ENCODE measurements around the gene CARTPT.

GRCh38 chr5:71699751-71700150 is 19.3 kb upstream of the CARTPT start:
- TF ChIP-seq CTCF (IDR thresholded peaks at IDR 0.05) (no peak), POLR2A (IDR thresholded peaks at IDR 0.05) (no peak)

All from transverse colon (tissue), 3 donors.